Midbrain (tissue), 1 donor: ENCODE data around the gene SLC22A15.
"Not testable (repeated sequence)": the region's sequence is repeated elsewhere in the genome, so short reads cannot be mapped to it uniquely, and the experiment has no call there.

ENCODE experiments used
- DNase-seq: peaks from one replicate; lab custom pipeline; 2025; lab: John Stamatoyannopoulos, UW

Gene SLC22A15

GRCh38 chr1:115976062-115976920, at the start of gene SLC22A15:
TSS of gene SLC22A15 (plus strand) at chr1:115976513. CDS start at chr1:115976628, 115 bp downstream.
- DNase-seq, result peak; percentile 82

- DNase-seq, result no peak
Measured at GRCh38 chr1:115927971-115928370, 48.3 kb upstream of the SLC22A15 start.

- peak; percentile 9 for DNase-seq
Measured at GRCh38 chr1:115929881-115930280, 46.4 kb upstream of the SLC22A15 start.

- DNase-seq, result no peak
Measured at GRCh38 chr1:115933625-115934024, 42.7 kb upstream of the SLC22A15 start.

- DNase-seq, result no peak
Measured at GRCh38 chr1:115939455-115939854, 36.9 kb upstream of the SLC22A15 start.

- no peak for DNase-seq
Measured at GRCh38 chr1:115946116-115946515, 30.2 kb upstream of the SLC22A15 start.

GRCh38 chr1:115949156-115949555, 27.2 kb upstream of the SLC22A15 start:
- DNase-seq, result no peak

- no peak for DNase-seq
Measured at GRCh38 chr1:115951560-115951959, 24.8 kb upstream of the SLC22A15 start.

GRCh38 chr1:115952547-115952946, 23.8 kb upstream of the SLC22A15 start:
- no peak for DNase-seq

- DNase-seq, result no peak
Measured at GRCh38 chr1:115953180-115953579, 23.1 kb upstream of the SLC22A15 start.

- DNase-seq, result no peak
Measured at GRCh38 chr1:115954684-115955083, 21.6 kb upstream of the SLC22A15 start.

- DNase-seq, result no peak
Measured at GRCh38 chr1:115955228-115955627, 21.1 kb upstream of the SLC22A15 start.

- DNase-seq, result no peak
Measured at GRCh38 chr1:115958866-115959265, 17.4 kb upstream of the SLC22A15 start.

GRCh38 chr1:115969509-115969908, 6.8 kb upstream of the SLC22A15 start:
- DNase-seq, result peak; percentile 32

- not testable (repeated sequence) for DNase-seq
Measured at GRCh38 chr1:115971778-115972177, 4.5 kb upstream of the SLC22A15 start.

GRCh38 chr1:115973154-115973553, 3.2 kb upstream of the SLC22A15 start:
- DNase-seq, result no peak

- DNase-seq, result no peak
Measured at GRCh38 chr1:115975569-115976061, 698 bp upstream of the SLC22A15 start.

GRCh38 chr1:115976921-115977498, 697 bp downstream of the SLC22A15 start:
- DNase-seq, result peak; percentile 44

- peak; percentile 51 for DNase-seq
Measured at GRCh38 chr1:115977499-115978258, 1.4 kb downstream of the SLC22A15 start.

- peak; percentile 45 for DNase-seq
Measured at GRCh38 chr1:115978292-115978941, 2.1 kb downstream of the SLC22A15 start.

GRCh38 chr1:115980156-115980555, 3.8 kb downstream of the SLC22A15 start:
- DNase-seq, result no peak
